ENCODE measurements around the gene RPP25.
A peak's percentile ranks its signal among the peaks of the same experiment; 100 is the strongest.

The RPP25 gene

DNA sequence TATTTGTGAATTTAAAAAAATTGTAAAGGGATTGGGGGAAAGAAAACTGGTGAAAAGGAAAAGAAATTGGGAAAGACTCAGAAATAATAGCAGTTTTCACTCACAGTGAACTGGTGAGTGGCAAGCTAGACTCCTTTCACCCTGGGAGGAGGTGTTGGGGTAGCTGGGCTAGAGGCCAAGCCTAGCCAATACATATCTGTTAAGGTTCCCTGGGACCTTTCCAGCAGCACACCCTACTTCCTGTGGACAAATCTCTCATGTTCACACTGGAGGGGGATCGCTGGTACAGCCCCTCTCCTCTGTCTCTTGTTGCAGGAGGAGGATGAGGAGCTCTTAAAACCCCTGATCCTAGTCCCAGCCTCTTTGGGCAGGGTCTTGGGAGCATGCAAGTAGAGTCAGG lies 3.7 kb upstream of the RPP25 start:
- ChIA-PET POLR2A (interaction anchor here (0.9 to 3.9 kb wide), 6 partner anchors 9 to 387 kb away, joined by 3 to 19 read pairs (median 3); partner anchors contain the start of genes COX5A, FAM219B and SCAMP5), CTCF (interaction anchor here (0.9 to 6.1 kb wide), 2 partner anchors 9 to 22 kb away, joined by 3 to 22 read pairs; partner anchors contain the start of gene COX5A)
- TF ChIP-seq FOXK2 (IDR thresholded peaks at IDR 0.05) (no peak), SP1 (IDR thresholded peaks at IDR 0.05) (no peak), CTBP1 (IDR thresholded peaks at IDR 0.05; ENCODE audit: borderline replicate concordance) (no peak)
- no peak for DNase-seq (ENCODE audit: extremely low spot score)

DNA sequence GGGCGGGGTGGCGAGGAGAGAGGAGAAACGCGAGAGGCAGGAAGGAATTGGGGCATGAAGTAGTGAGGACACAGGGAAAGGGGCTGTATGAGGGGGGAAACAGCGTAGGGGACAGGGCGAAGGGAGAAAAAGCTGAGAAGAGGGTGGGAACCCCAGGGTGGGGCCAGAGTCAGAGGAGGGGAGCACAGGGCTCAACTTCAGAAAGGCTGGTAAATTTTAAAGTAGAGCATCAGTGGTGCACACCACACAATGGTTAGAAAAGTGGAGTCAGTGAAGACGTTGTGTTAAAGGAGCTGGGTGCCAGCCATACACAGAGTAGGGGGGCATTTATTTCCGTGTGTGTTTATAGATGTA lies 3.0 kb upstream of the RPP25 start:
- CTCF ChIA-PET: interaction anchor here (6.1 kb wide), 1 partner anchor 9 kb away, joined by 22 read pairs; no protein-coding TSS in a partner anchor
- POLR2A ChIA-PET: interaction anchor here (0.9 to 3.9 kb wide), 6 partner anchors 9 to 388 kb away, joined by 3 to 19 read pairs (median 3); partner anchors contain the start of genes COX5A, FAM219B and SCAMP5
- DNase-seq (ENCODE audit: extremely low spot score): no peak
- TF ChIP-seq FOXM1 (IDR thresholded peaks at IDR 0.05; ENCODE audit: borderline replicate concordance): no peak
- TF ChIP-seq SP1 (IDR thresholded peaks at IDR 0.05): no peak
- no peak for TF ChIP-seq L3MBTL2 (conservative IDR thresholded peaks at IDR 0.05)
- no peak for TF ChIP-seq ELF4 (IDR thresholded peaks at IDR 0.05)
- TF ChIP-seq HDGF (IDR thresholded peaks at IDR 0.05; ENCODE audit: borderline replicate concordance): no peak
- no peak for TF ChIP-seq ZNF384 (IDR thresholded peaks at IDR 0.05)
- no peak for TF ChIP-seq ARNT (IDR thresholded peaks at IDR 0.05)
- TF ChIP-seq TARDBP (IDR thresholded peaks at IDR 0.05): no peak
- TF ChIP-seq BHLHE40 (IDR thresholded peaks at IDR 0.05; ENCODE audit: borderline replicate concordance): no peak
- no peak for TF ChIP-seq FOXK2 (IDR thresholded peaks at IDR 0.05)
- TF ChIP-seq, protein P1, sequence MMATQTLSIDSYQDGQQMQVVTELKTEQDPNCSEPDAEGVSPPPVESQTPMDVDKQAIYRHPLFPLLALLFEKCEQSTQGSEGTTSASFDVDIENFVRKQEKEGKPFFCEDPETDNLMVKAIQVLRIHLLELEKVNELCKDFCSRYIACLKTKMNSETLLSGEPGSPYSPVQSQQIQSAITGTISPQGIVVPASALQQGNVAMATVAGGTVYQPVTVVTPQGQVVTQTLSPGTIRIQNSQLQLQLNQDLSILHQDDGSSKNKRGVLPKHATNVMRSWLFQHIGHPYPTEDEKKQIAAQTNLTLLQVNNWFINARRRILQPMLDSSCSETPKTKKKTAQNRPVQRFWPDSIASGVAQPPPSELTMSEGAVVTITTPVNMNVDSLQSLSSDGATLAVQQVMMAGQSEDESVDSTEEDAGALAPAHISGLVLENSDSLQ (IDR thresholded peaks at IDR 0.05): no peak
- no peak for TF ChIP-seq SUZ12 (IDR thresholded peaks at IDR 0.05)
- TF ChIP-seq FOXA1 (IDR thresholded peaks at IDR 0.05): no peak
- TF ChIP-seq LEF1 (IDR thresholded peaks at IDR 0.05; ENCODE audit: borderline replicate concordance): no peak
- no peak for TF ChIP-seq CTBP1 (IDR thresholded peaks at IDR 0.05; ENCODE audit: borderline replicate concordance)
- TF ChIP-seq NFRKB (IDR thresholded peaks at IDR 0.05): no peak

DNA sequence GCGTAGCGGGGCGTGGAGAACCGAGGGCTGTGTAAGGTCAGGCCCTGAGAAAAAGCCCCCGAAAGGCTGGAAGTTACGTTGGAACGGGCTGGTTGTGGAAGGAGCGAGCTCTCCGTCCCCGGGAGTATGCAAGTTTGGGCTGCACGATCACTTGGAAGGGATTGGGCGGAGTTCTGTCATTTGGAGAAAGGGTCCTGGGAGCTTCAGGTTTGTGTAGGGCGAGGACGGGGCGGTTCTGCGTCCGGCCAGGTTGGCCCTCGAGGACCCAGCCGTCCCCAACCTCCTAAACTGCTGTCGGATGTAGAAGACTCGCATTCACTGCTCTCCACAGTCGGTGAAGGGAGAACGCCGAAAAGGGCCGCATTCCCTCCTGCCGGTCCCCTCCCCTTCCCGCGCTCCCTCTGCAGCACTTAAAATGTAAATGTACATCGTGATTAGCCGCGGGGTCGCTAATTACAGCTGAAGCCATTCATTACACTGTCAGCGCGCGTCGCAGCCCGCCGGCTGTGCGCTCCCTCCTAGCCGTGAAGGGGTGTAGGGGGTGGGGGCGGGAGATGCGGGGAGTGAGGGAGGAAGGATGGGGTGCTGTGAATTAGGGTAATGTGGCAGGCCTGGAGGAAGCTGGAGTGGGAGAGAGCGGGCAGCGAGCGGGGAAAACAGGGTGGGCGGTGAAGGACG lies 2.5 kb upstream of the RPP25 start:
- ChIA-PET POLR2A (interaction anchor here (1.7 to 6.0 kb wide), 3 partner anchors 21 to 52 kb away, joined by 5 to 48 read pairs (median 19); partner anchors contain the start of genes COX5A, FAM219B and SCAMP5), CTCF (no interaction called here)
- DNase-seq (ENCODE audit: extremely low spot score): no peak
- TF ChIP-seq CTBP1 (IDR thresholded peaks at IDR 0.05; ENCODE audit: borderline replicate concordance): no peak
- TF ChIP-seq TARDBP (IDR thresholded peaks at IDR 0.05): no peak
- TF ChIP-seq SUZ12 (IDR thresholded peaks at IDR 0.05): no peak
- no peak for TF ChIP-seq L3MBTL2 (conservative IDR thresholded peaks at IDR 0.05)
- TF ChIP-seq HDGF (IDR thresholded peaks at IDR 0.05; ENCODE audit: borderline replicate concordance): no peak
- TF ChIP-seq, protein P1 (IDR thresholded peaks at IDR 0.05): no peak
- TF ChIP-seq ELF4 (IDR thresholded peaks at IDR 0.05): no peak
- no peak for TF ChIP-seq FOXA1 (IDR thresholded peaks at IDR 0.05)
- TF ChIP-seq FOXM1 (IDR thresholded peaks at IDR 0.05; ENCODE audit: borderline replicate concordance): no peak
- no peak for TF ChIP-seq SP1 (IDR thresholded peaks at IDR 0.05)
- TF ChIP-seq LEF1 (IDR thresholded peaks at IDR 0.05; ENCODE audit: borderline replicate concordance): no peak
- TF ChIP-seq ARNT (IDR thresholded peaks at IDR 0.05): no peak
- TF ChIP-seq ZNF384 (IDR thresholded peaks at IDR 0.05): no peak
- TF ChIP-seq FOXK2 (IDR thresholded peaks at IDR 0.05): no peak
- TF ChIP-seq BHLHE40 (IDR thresholded peaks at IDR 0.05; ENCODE audit: borderline replicate concordance): no peak
- TF ChIP-seq NFRKB (IDR thresholded peaks at IDR 0.05): no peak

DNA sequence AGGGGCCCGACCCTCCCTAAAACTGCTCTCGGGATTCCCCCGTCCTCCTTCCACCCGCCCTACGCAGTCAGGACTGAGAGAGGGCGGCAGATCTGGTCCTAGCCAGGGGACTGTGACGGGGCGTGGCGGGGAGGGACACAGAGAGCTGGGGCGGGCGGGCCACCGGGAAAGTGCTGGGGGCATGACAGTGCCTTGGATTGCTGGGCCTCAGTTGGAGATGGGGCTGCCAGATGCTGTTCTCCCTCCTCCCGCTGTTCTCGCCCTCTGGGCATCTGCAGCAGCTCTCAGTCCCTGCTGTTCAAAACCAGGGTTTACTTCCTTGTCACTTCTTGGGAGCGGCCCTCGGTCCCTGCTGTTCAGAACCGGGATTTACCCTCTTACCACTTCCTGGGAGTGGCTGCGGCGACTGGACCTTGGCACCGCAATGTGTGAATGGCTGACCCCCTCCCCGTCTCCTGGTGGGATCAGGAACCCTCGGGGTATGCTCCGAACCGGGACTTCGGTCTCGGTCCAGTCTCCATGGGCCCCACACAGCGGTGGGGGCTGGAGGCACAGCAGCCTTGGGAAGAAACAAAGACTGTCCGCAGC lies 1.8 kb upstream of the RPP25 start:
- ChIA-PET POLR2A (interaction anchor here (0.6 to 6.0 kb wide), 5 partner anchors 10 to 116 kb away, joined by 3 to 48 read pairs (median 15); partner anchors contain the start of genes COX5A, PPCDC, SCAMP5 and ULK3), CTCF (interaction anchor here (2.1 kb wide), 1 partner anchor 57 kb away, joined by 8 read pairs; no protein-coding TSS in a partner anchor)
- no peak for TF ChIP-seq SP1 (IDR thresholded peaks at IDR 0.05)
- TF ChIP-seq FOXK2 (IDR thresholded peaks at IDR 0.05): no peak
- TF ChIP-seq NFRKB (IDR thresholded peaks at IDR 0.05): no peak
- TF ChIP-seq L3MBTL2 (conservative IDR thresholded peaks at IDR 0.05): no peak
- TF ChIP-seq ZNF384 (IDR thresholded peaks at IDR 0.05): no peak
- TF ChIP-seq ELF4 (IDR thresholded peaks at IDR 0.05): no peak
- TF ChIP-seq, protein P1 (IDR thresholded peaks at IDR 0.05): no peak
- no peak for TF ChIP-seq LEF1 (IDR thresholded peaks at IDR 0.05; ENCODE audit: borderline replicate concordance)
- TF ChIP-seq FOXA1 (IDR thresholded peaks at IDR 0.05): no peak
- no peak for TF ChIP-seq ARNT (IDR thresholded peaks at IDR 0.05)
- no peak for TF ChIP-seq FOXM1 (IDR thresholded peaks at IDR 0.05; ENCODE audit: borderline replicate concordance)
- no peak for TF ChIP-seq SUZ12 (IDR thresholded peaks at IDR 0.05)
- no peak for TF ChIP-seq HDGF (IDR thresholded peaks at IDR 0.05; ENCODE audit: borderline replicate concordance)

DNA sequence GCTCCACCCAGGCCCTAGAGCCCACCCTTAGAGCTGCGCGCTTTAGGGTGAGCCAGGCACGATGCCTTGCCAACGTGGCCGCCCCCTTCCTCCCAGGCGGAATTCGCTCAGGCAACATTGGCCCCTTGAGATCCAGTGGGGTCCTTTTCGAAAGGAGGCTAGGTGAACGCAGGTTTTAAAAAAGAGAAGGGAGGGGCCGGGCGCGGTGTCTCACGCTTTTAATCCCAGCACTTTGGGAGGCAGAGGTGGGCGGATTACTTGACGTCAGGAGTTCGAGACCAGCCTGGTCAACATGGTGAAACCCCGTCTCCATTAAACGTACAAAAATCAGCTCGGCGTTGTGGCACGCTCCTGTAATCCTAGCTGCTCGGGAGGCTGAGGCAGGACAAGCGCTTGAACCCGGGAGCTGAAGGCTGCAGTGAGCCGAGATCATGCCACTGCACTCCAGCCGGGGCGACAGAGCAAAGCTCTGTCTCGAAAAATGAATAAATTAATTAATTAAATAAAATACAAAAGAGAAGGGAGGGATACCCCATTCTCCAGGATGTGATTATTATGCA lies 984 bp upstream of the RPP25 start:
- ChIA-PET CTCF (interaction anchor here (0.6 to 2.1 kb wide), 4 partner anchors 9 to 64 kb away, joined by 3 to 8 read pairs (median 4); no protein-coding TSS in a partner anchor), POLR2A (interaction anchor here (0.6 to 6.0 kb wide), 29 partner anchors 7 to 496 kb away, joined by 3 to 48 read pairs (median 5); partner anchors contain the start of genes C15orf39, COX5A, FAM219B and PPCDC)
- no peak for TF ChIP-seq BHLHE40 (IDR thresholded peaks at IDR 0.05; ENCODE audit: borderline replicate concordance)
- TF ChIP-seq FOXM1 (IDR thresholded peaks at IDR 0.05; ENCODE audit: borderline replicate concordance): no peak
- no peak for TF ChIP-seq ZNF384 (IDR thresholded peaks at IDR 0.05)
- peak; percentile 89 for TF ChIP-seq L3MBTL2 (conservative IDR thresholded peaks at IDR 0.05)
- TF ChIP-seq ELF4 (IDR thresholded peaks at IDR 0.05): no peak
- no peak for TF ChIP-seq TARDBP (IDR thresholded peaks at IDR 0.05)
- DNase-seq (ENCODE audit: extremely low spot score): no peak

More for the DNA sequence above, 1.8 kb upstream of the RPP25 start:
- DNase-seq (ENCODE audit: extremely low spot score): no peak

Measured in HEK293T (cell line).